Vagina (tissue), 2 donors: Measurements from ENCODE around the gene NKAIN4. TPM values are rescaled to one million over a fixed set of nuclear protein-coding genes. Genes with fewer than 3 reads are reported as not detected.
"Not testable (repeated sequence)": the region's sequence is repeated elsewhere in the genome, so short reads cannot be mapped to it uniquely, and the experiment has no call there.

Experiments
- DNase-seq, 2 donors: peaks; one replicate each; pipeline ENCODE4 v3.0.0-alpha.2; 2017; ENCODE audit errors: extremely low spot score in 2 of 2
- H3K27ac ChIP-seq: fragments of 200-600 bp; sonication (generic); one replicate; pipeline ENCODE4 v1.5.1; 2019
- H3K27me3 ChIP-seq: fragments of 200-600 bp; sonication (generic); one replicate; pipeline ENCODE4 v1.5.1; 2019
- H3K36me3 ChIP-seq, 2 donors: fragments of 200-600 bp; sonication (generic); one replicate each; pipeline ENCODE4 v1.5.1; 2017 to 2019
- H3K4me1 ChIP-seq: fragments of 200-600 bp; sonication (generic); one replicate; pipeline ENCODE4 v1.5.1; 2019
- H3K4me3 ChIP-seq, 2 donors: fragments of 200-600 bp; sonication (generic); 1 replicate in 1 of 2; 2 replicates in 1 of 2; pipeline ENCODE4 v1.5.1; 2016 to 2019
- H3K9me3 ChIP-seq: fragments of 200-600 bp; sonication (generic); one replicate; pipeline ENCODE4 v1.5.1; 2019
- CTCF ChIP-seq, 3 experiments: fragments of 450-650 bp in 2 of 3; fragments of 200-600 bp in 1 of 3; sonication (generic) in 1 of 3; IDR thresholded peaks; one replicate each; pipeline ENCODE4 v1.5.1; 2017 to 2019; ENCODE audit warnings: antibody characterized with exemption in 3 of 3, mild to moderate bottlenecking in 2 of 3, moderate library complexity in 2 of 3
- POLR2A ChIP-seq, 2 donors: fragments of 450-650 bp; IDR thresholded peaks; one replicate each; pipeline ENCODE4 v1.6.1; 2017; ENCODE audit warnings: antibody characterized with exemption in 2 of 2, mild to moderate bottlenecking in 2 of 2, moderate library complexity in 2 of 2
- POLR2AphosphoS5 ChIP-seq, 2 donors: sonication (generic); formaldehyde crosslinking; IDR thresholded peaks; one replicate each; pipeline ENCODE4 v1.9.0; 2017; ENCODE audit warnings: antibody characterized with exemption in 2 of 2, mild to moderate bottlenecking in 2 of 2, low read depth in 1 of 2; ENCODE audit not compliant: insufficient read depth in 1 of 2
- intact Hi-C: fragments of 100-400 bp; cut with DNase I; formaldehyde crosslinking; loops from one replicate; pipeline ENCODE4 v1.15.1; 2023
- total RNA-seq: library from RNA; depleted of rRNA; stranded (reverse); fragments of >200 nt; gene quantifications from one replicate; pipeline ENCODE4 v1.2.3, GENCODE V29; 2016

Gene NKAIN4
- total RNA-seq, 1 donor from 2014 or later = not detected

- Histone ChIP-seq H3K27me3 (peaks cover 11% of the 10 kb centered on the region), H3K9me3 (no peaks in the 10 kb centered on the region), H3K27ac (no peak overlapping the region), H3K4me1 (peaks cover 21% of the 10 kb centered on the region), H3K4me3 (peak overlapping the region; percentile 36 to 40), H3K36me3 (no peaks in the 10 kb centered on the region)
- intact Hi-C loops = no loop called here
- TF ChIP-seq CTCF (IDR thresholded peaks at IDR 0.05) (no peak), POLR2AphosphoS5 (IDR thresholded peaks at IDR 0.05; ENCODE audit: insufficient read depth in 1 of 2, low read depth in 1 of 2) (no peak), POLR2A (IDR thresholded peaks at IDR 0.05) (no peak)
- DNase-seq = no peak
Measured at GRCh38 chr20:63254606-63255384, 532 bp upstream of the NKAIN4 start.

- Histone ChIP-seq H3K4me1 (peaks cover 21% of the 10 kb centered on the region), H3K36me3 (no peaks in the 10 kb centered on the region), H3K27ac (no peak overlapping the region), H3K9me3 (no peaks in the 10 kb centered on the region), H3K4me3 (peak overlapping the region; percentile 36 to 40), H3K27me3 (peaks cover 11% of the 10 kb centered on the region)
- TF ChIP-seq POLR2A (IDR thresholded peaks at IDR 0.05) (no peak), CTCF (IDR thresholded peaks at IDR 0.05) (no peak), POLR2AphosphoS5 (IDR thresholded peaks at IDR 0.05; ENCODE audit: insufficient read depth in 1 of 2, low read depth in 1 of 2) (no peak)
- intact Hi-C loops = no loop called here
- no peak for DNase-seq
Measured at GRCh38 chr20:63253438-63254231, 628 bp downstream of the NKAIN4 start.

GRCh38 chr20:63253065-63253437 is 1.2 kb downstream of the NKAIN4 start:
- H3K4me3 ChIP-seq = peak overlapping the region; percentile 36 to 40
- H3K9me3 ChIP-seq = no peaks in the 10 kb centered on the region
- intact Hi-C loops = no loop called here
- TF ChIP-seq POLR2AphosphoS5 (IDR thresholded peaks at IDR 0.05; ENCODE audit: insufficient read depth in 1 of 2, low read depth in 1 of 2) (no peak), POLR2A (IDR thresholded peaks at IDR 0.05) (no peak), CTCF (IDR thresholded peaks at IDR 0.05) (no peak)
- no peak for DNase-seq
- H3K27ac ChIP-seq = no peak overlapping the region
- H3K4me1 ChIP-seq = peaks cover 21% of the 10 kb centered on the region
- no peaks in the 10 kb centered on the region for H3K36me3 ChIP-seq
- peaks cover 11% of the 10 kb centered on the region for H3K27me3 ChIP-seq

GRCh38 chr20:63252284-63252711 is 2.0 kb downstream of the NKAIN4 start:
- intact Hi-C loops = no loop called here
- TF ChIP-seq POLR2AphosphoS5 (IDR thresholded peaks at IDR 0.05; ENCODE audit: insufficient read depth in 1 of 2, low read depth in 1 of 2) = no peak
- TF ChIP-seq CTCF (IDR thresholded peaks at IDR 0.05) = no peak
- no peak for TF ChIP-seq POLR2A (IDR thresholded peaks at IDR 0.05)
- no peaks in the 10 kb centered on the region for H3K9me3 ChIP-seq
- H3K27me3 ChIP-seq = peaks cover 11% of the 10 kb centered on the region
- peaks cover 21% of the 10 kb centered on the region for H3K4me1 ChIP-seq
- H3K4me3 ChIP-seq = no peak overlapping the region
- no peak overlapping the region for H3K27ac ChIP-seq
- H3K36me3 ChIP-seq = no peaks in the 10 kb centered on the region
- DNase-seq = no peak

GRCh38 chr20:63251350-63251749 is 2.9 kb downstream of the NKAIN4 start:
- intact Hi-C loops, H3K36me3 ChIP-seq, H3K27ac ChIP-seq, DNase-seq, H3K9me3 ChIP-seq, H3K4me3 ChIP-seq: not testable (repeated sequence)
- peaks cover 11% of the 10 kb centered on the region for H3K27me3 ChIP-seq
- H3K4me1 ChIP-seq = peaks cover 21% of the 10 kb centered on the region
